ENCODE measurements around the gene CA10. TPM values are rescaled to one million over a fixed set of nuclear protein-coding genes. Genes with fewer than 3 reads are reported as not detected.

CA10 gene
- total RNA-seq, 1 experiment from 2014 or later = not detected

- CTCF ChIA-PET = no interaction called here
- no TSS peak for BruUV-seq (replicated peaks)
- H4K20me1 ChIP-seq (ENCODE audit: insufficient read depth) = no peaks in the 10 kb centered on the region
- no peak overlapping the region for H3K27ac ChIP-seq
- H2AFZ ChIP-seq = no peak overlapping the region
- POLR2A ChIA-PET (ENCODE audit: unreplicated experiment) = no interaction called here
- no peak overlapping the region for H3K4me3 ChIP-seq
- DNase-seq = no peak
- H3K9me2 ChIP-seq (ENCODE audit: insufficient read depth) = no peaks in the 10 kb centered on the region
- H3K36me3 ChIP-seq (ENCODE audit: low read depth) = no peaks in the 10 kb centered on the region
- TF ChIP-seq EZH2 (IDR thresholded peaks at IDR 0.05; ENCODE audit: low read depth) = no peak
- no peak for TF ChIP-seq CTCF (conservative IDR thresholded peaks at IDR 0.05)
- no peaks in the 10 kb centered on the region for H3K27me3 ChIP-seq (ENCODE audit: insufficient read depth, low read depth)
- H3K4me1 ChIP-seq (replicated peaks; ENCODE audit: insufficient read depth) = no peaks in the 10 kb centered on the region
- intact Hi-C loops (cut with micrococcal nuclease; ENCODE audit: unreplicated experiment) = no loop called here
- H3K4me2 ChIP-seq = no peak overlapping the region
- H3F3A ChIP-seq (ENCODE audit: insufficient read depth, low read depth) = no peaks in the 10 kb centered on the region
- no peaks in the 10 kb centered on the region for H3K79me2 ChIP-seq (ENCODE audit: low read depth)
- H3K9me3 ChIP-seq (ENCODE audit: insufficient read depth, low read depth) = no peaks in the 10 kb centered on the region
Measured at GRCh38 chr17:51961689-51962088, 196.8 kb downstream of the CA10 start.

DNA sequence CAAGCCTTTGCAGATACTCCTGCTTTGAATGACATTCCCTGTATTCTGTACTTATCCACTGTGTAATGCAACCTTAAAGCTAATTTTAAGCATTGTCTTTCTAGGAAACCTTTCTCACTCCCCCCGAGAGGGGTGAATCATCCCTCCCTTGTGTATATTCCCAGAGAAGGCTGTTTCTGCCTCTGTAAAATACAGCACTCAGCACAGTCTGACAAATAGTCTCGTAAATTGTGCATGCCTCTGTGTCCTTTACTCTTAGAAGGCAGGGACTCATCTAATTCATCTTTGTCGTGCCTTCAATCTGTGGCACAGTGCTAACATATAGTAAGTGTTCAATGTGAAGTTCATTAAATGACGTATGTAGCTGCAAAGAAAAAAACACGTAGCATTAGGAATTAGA is 200.7 kb downstream of the CA10 start:
- Histone ChIP-seq H3K36me3 (ENCODE audit: low read depth) (no peaks in the 10 kb centered on the region), H4K20me1 (ENCODE audit: insufficient read depth) (no peaks in the 10 kb centered on the region), H3K27ac (no peak overlapping the region), H3K27me3 (ENCODE audit: insufficient read depth, low read depth) (no peaks in the 10 kb centered on the region), H3K9me3 (ENCODE audit: insufficient read depth, low read depth) (no peaks in the 10 kb centered on the region), H3K4me3 (no peak overlapping the region), H3K4me2 (no peak overlapping the region), H3K9me2 (ENCODE audit: insufficient read depth) (no peaks in the 10 kb centered on the region), H3F3A (ENCODE audit: insufficient read depth, low read depth) (no peaks in the 10 kb centered on the region), H3K79me2 (ENCODE audit: low read depth) (no peaks in the 10 kb centered on the region), H2AFZ (no peak overlapping the region), H3K4me1 (replicated peaks; ENCODE audit: insufficient read depth) (no peaks in the 10 kb centered on the region)
- intact Hi-C loops (cut with micrococcal nuclease; ENCODE audit: unreplicated experiment) = no loop called here
- CTCF ChIA-PET = no interaction called here
- POLR2A ChIA-PET (ENCODE audit: unreplicated experiment) = no interaction called here
- BruUV-seq (replicated peaks) = no TSS peak
- no peak for DNase-seq
- TF ChIP-seq EZH2 (IDR thresholded peaks at IDR 0.05; ENCODE audit: low read depth) (no peak), CTCF (conservative IDR thresholded peaks at IDR 0.05) (no peak)

- Histone ChIP-seq H3K36me3 (ENCODE audit: low read depth) (no peaks in the 10 kb centered on the region), H3K4me3 (no peak overlapping the region), H4K20me1 (ENCODE audit: insufficient read depth) (no peaks in the 10 kb centered on the region), H3K27me3 (ENCODE audit: insufficient read depth, low read depth) (no peaks in the 10 kb centered on the region), H3K79me2 (ENCODE audit: low read depth) (no peaks in the 10 kb centered on the region), H2AFZ (no peak overlapping the region), H3K4me2 (no peak overlapping the region), H3K9me3 (ENCODE audit: insufficient read depth, low read depth) (no peaks in the 10 kb centered on the region), H3K27ac (no peak overlapping the region), H3K4me1 (replicated peaks; ENCODE audit: insufficient read depth) (no peaks in the 10 kb centered on the region), H3K9me2 (ENCODE audit: insufficient read depth) (no peaks in the 10 kb centered on the region), H3F3A (ENCODE audit: insufficient read depth, low read depth) (no peaks in the 10 kb centered on the region)
- TF ChIP-seq CTCF (conservative IDR thresholded peaks at IDR 0.05) (no peak), EZH2 (IDR thresholded peaks at IDR 0.05; ENCODE audit: low read depth) (no peak)
- ChIA-PET CTCF (no interaction called here), POLR2A (ENCODE audit: unreplicated experiment) (no interaction called here)
- BruUV-seq (replicated peaks) = no TSS peak
- intact Hi-C loops (cut with micrococcal nuclease; ENCODE audit: unreplicated experiment) = no loop called here
- no peak for DNase-seq
Measured at GRCh38 chr17:51955245-51955644, 203.3 kb downstream of the CA10 start.

Measured in PC-9 (cell line).